ENCODE results near the gene SMARCA4.

DNA sequence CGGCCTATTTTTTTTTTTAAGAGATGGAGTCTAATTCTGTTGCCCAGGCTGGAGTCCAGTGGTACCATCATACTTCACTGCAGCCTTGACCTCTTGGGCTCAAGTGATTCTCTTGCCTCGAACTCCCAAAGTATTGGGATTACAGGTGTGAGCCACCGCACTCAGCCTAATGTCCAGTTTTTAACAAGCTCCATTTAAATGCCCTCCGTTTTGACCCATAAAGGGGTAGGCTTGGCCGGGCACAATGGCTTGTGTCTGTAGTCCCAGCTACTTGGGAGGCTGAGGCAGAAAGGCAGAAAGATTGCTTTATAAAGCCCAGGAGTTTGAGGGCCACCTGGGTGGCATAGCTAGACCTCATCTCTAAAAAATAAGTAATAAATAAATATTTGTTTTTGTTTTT lies 140.2 kb downstream of the SMARCA4 start:
- TF ChIP-seq SUZ12 (IDR thresholded peaks at IDR 0.05) (no peak), ELF4 (IDR thresholded peaks at IDR 0.05) (no peak), TARDBP (IDR thresholded peaks at IDR 0.05) (no peak), ARNT (IDR thresholded peaks at IDR 0.05) (no peak), BHLHE40 (IDR thresholded peaks at IDR 0.05; ENCODE audit: borderline replicate concordance) (no peak), FOXK2 (IDR thresholded peaks at IDR 0.05) (no peak)
